Lung microvascular endothelial cell (primary cell): ENCODE measurements around the gene NEIL3. TPM values are rescaled to one million over a fixed set of nuclear protein-coding genes. Genes with fewer than 3 reads are reported as not detected.

ENCODE experiments used
- DNase-seq, 2 donors: peaks; one replicate each; pipeline versions ENCODE4 v3.0.0 to v3.0.0-alpha.2; 2010; ENCODE audit warnings: low read depth in 2 of 2
- total RNA-seq: library from RNA; depleted of rRNA; stranded (reverse); fragments of >200 nt; gene quantifications from 2 replicates; pipeline ENCODE4 v1.2.1, GENCODE V29; 2014

The NEIL3 gene
- total RNA-seq, 1 donor from 2014 or later: 1.2 TPM

DNA sequence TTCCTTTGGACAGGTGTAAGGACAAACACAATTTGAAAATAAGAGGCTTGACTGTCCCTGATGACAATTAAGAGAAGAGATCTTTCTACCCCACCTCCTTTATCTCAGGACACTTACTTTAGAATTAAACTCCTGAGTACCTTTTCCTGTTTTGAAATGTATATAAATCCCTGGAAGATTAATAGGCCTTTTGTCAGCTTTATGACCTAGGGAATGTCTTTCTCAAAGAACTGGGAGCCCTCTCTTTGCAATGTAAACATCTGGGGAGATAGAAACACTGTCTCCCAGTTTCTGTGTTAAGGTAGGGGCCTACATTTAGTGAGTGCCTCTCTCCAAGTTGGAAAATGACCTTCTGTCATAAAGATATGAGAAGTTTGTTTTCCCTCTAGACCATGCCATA is 100.9 kb downstream of the NEIL3 start:
- no peak for DNase-seq

- no peak for DNase-seq
Measured at GRCh38 chr4:177411996-177412395, 102.3 kb downstream of the NEIL3 start.

Other genes starting within 250 kb of the NEIL3 start
- 22.9 and 28.8 TPM in 2 replicates for gene AGA, start 132.6 kb downstream of the NEIL3 start, total RNA-seq